GM18508 (cell line): Measurements from ENCODE around the gene MAEL.

Experiments
- ATAC-seq: cut with Tn5 transposase; IDR thresholded peaks from one replicate; pipeline ENCODE4 v1.9.1; 2021; ENCODE audit warnings: moderate number of reproducible peaks; ENCODE audit not compliant: insufficient read depth, unreplicated experiment

Gene MAEL

GRCh38 chr1:167052389-167052788, 63.3 kb downstream of the MAEL start:
- ATAC-seq = no peak

GRCh38 chr1:167054531-167054930, 65.5 kb downstream of the MAEL start:
- ATAC-seq = no peak

GRCh38 chr1:167054946-167055630, 66.0 kb downstream of the MAEL start:
- ATAC-seq = no peak

- ATAC-seq = no peak
Observed at GRCh38 chr1:167056529-167057231, 67.6 kb downstream of the MAEL start.

- ATAC-seq = peak; percentile 56
Observed at GRCh38 chr1:167057241-167057688, 68.2 kb downstream of the MAEL start.

- ATAC-seq = no peak
Observed at GRCh38 chr1:167059045-167059808, 70.1 kb downstream of the MAEL start.

GRCh38 chr1:167059809-167060107, 70.7 kb downstream of the MAEL start:
- no peak for ATAC-seq

- ATAC-seq = no peak
Observed at GRCh38 chr1:167060141-167061072, 71.3 kb downstream of the MAEL start.

GRCh38 chr1:167061073-167061464, 72.0 kb downstream of the MAEL start:
- ATAC-seq = no peak

- no peak for ATAC-seq
Observed at GRCh38 chr1:167064621-167065020, 75.5 kb downstream of the MAEL start.

- no peak for ATAC-seq
Observed at GRCh38 chr1:167065471-167065870, 76.4 kb downstream of the MAEL start.

GRCh38 chr1:167066333-167067122, 77.4 kb downstream of the MAEL start:
- ATAC-seq = no peak

- no peak for ATAC-seq
Observed at GRCh38 chr1:167067904-167068303, 78.8 kb downstream of the MAEL start.

GRCh38 chr1:167068761-167069160, 79.7 kb downstream of the MAEL start:
- no peak for ATAC-seq

- no peak for ATAC-seq
Observed at GRCh38 chr1:167071286-167071685, 82.2 kb downstream of the MAEL start.
